Posterior vena cava (tissue), 2 donors: Measurements from ENCODE around the gene RPL36AL. TPM values are rescaled to one million over a fixed set of nuclear protein-coding genes. Genes with fewer than 3 reads are reported as not detected.
A peak's percentile ranks its signal among the peaks of the same experiment; 100 is the strongest.
"Not testable (repeated sequence)": the region's sequence is repeated elsewhere in the genome, so short reads cannot be mapped to it uniquely, and the experiment has no call there.

Experiments used
- DNase-seq: peaks from one replicate; pipeline ENCODE4 v3.0.0-alpha.2; 2020; ENCODE audit warnings: low spot score
- intact Hi-C, 2 donors: fragments of 100-400 bp; cut with DNase I; formaldehyde crosslinking; loops; one replicate each; pipeline versions ENCODE4 v1.14.1 to v1.14.2; 2022 to 2023
- long read RNA-seq, 2 donors: library from polyadenylated mRNA; unstranded; transcript quantifications; one replicate each; pipeline ENCODE4 v2.0.0, GENCODE V29; 2020 to 2021
- total RNA-seq, 2 donors: library from RNA; stranded (reverse); fragmentation: NEBNext Ultra II Directional; extraction: Animal tissue kit (Norgen Biotek cat#: 25700); gene quantifications; one replicate each; pipeline ENCODE4 v1.2.1, GENCODE V29; 2021
- donor health status: DM: yes; HTN: yes; CAD: no.
- donor health status: DM: yes; HTN: yes; CAD: no.

The RPL36AL gene
- total RNA-seq = 100 to 1,000 TPM; 130 to 144 TPM
- long read RNA-seq, donor 1, transcript RPL36AL-201 (2 exons, 746 nt) = major isoform, 28 of 29 reads
- long read RNA-seq, donor 1, partial matches to known transcripts = 1 of 29 reads
- long read RNA-seq, donor 1, other reads (novel, unspliced or antisense) = 0 of 29 reads
- long read RNA-seq, donor 2, transcript RPL36AL-201 (2 exons, 746 nt) = major isoform, 42 of 48 reads
- long read RNA-seq, donor 2, partial matches to known transcripts = 5 of 48 reads
- long read RNA-seq, donor 2, other reads (novel, unspliced or antisense) = 1 of 48 reads

- peak; percentile 99 for DNase-seq
- intact Hi-C loops = no loop called here
These were observed at the start of gene RPL36AL, which contains the start of gene MGAT2 for GRCh38 chr14:49620182-49621113. RPL36AL (minus strand) TSS chr14:49620626; CDS start chr14:49619104, 1,522 bp downstream. MGAT2 (plus strand) TSS chr14:49620799; CDS start chr14:49621269, 470 bp downstream.

GRCh38 chr14:49659526-49660455 is 39.4 kb upstream of the RPL36AL start:
- intact Hi-C loops = no loop called here

GRCh38 chr14:49657500-49657899 is 37.1 kb upstream of the RPL36AL start:
- intact Hi-C loops, DNase-seq: not testable (repeated sequence)

More at GRCh38 chr14:49659526-49660455, 39.4 kb upstream of the RPL36AL start:
- no peak for DNase-seq

- DNase-seq = no peak
- intact Hi-C loops = no loop called here
These were observed 34.1 kb upstream of the RPL36AL start for GRCh38 chr14:49654511-49654910.

GRCh38 chr14:49653508-49653907 is 33.1 kb upstream of the RPL36AL start:
- DNase-seq = no peak
- intact Hi-C loops = no loop called here

GRCh38 chr14:49642163-49642562 is 21.7 kb upstream of the RPL36AL start:
- DNase-seq = no peak
- intact Hi-C loops = no loop called here

- DNase-seq = no peak
- intact Hi-C loops = no loop called here
These were observed 21.3 kb upstream of the RPL36AL start for GRCh38 chr14:49641697-49642129.

GRCh38 chr14:49640540-49641417 is 20.4 kb upstream of the RPL36AL start:
- DNase-seq = no peak
- intact Hi-C loops = no loop called here

- DNase-seq = no peak
- intact Hi-C loops = loop anchor here in 1 of 2 donors (10.0 kb wide), 2 partner anchors 57 to 127 kb away; partner anchors contain the start of genes KLHDC1 and KLHDC2
These were observed 17.2 kb upstream of the RPL36AL start for GRCh38 chr14:49637534-49638078.

- intact Hi-C loops = loop anchor here in 1 of 2 donors (10.0 kb wide), 2 partner anchors 58 to 128 kb away; partner anchors contain the start of genes KLHDC1 and KLHDC2
- DNase-seq = no peak
These were observed 16.4 kb upstream of the RPL36AL start for GRCh38 chr14:49636866-49637265.

GRCh38 chr14:49634547-49635334 is 14.3 kb upstream of the RPL36AL start, which contains the start of gene DNAAF2:
DNAAF2 (minus strand) TSS chr14:49635244; CDS start chr14:49635149, 95 bp downstream.
- DNase-seq = peak; percentile 89
- intact Hi-C loops = loop anchor here in 1 of 2 donors (10.0 kb wide), 2 partner anchors 60 to 130 kb away; partner anchors contain the start of genes KLHDC1 and KLHDC2

GRCh38 chr14:49633640-49634546 is 13.5 kb upstream of the RPL36AL start:
- peak; percentile 98 for DNase-seq
- intact Hi-C loops = loop anchor here in 1 of 2 donors (10.0 kb wide), 2 partner anchors 61 to 131 kb away; partner anchors contain the start of genes KLHDC1 and KLHDC2

- intact Hi-C loops = no loop called here
- DNase-seq = no peak
These were observed 3.8 kb upstream of the RPL36AL start for GRCh38 chr14:49623941-49624839.

GRCh38 chr14:49623387-49623786 is 3.0 kb upstream of the RPL36AL start:
- intact Hi-C loops = no loop called here
- DNase-seq = no peak
